Fibroblast of lung (primary cell): ENCODE data around the gene TRIM74. TPM values are rescaled to one million over a fixed set of nuclear protein-coding genes. Genes with fewer than 3 reads are reported as not detected.
A peak's percentile ranks its signal among the peaks of the same experiment; 100 is the strongest.
"Not testable (repeated sequence)": the region's sequence is repeated elsewhere in the genome, so short reads cannot be mapped to it uniquely, and the experiment has no call there.

Experiments used
- DNase-seq, 2 donors: peaks; one replicate each; pipeline versions ENCODE4 v3.0.0 to v3.0.0-alpha.2; 2010; ENCODE audit warnings: low read depth in 2 of 2
- H2AFZ ChIP-seq: 2 replicates; pipeline ENCODE4 v1.5.1; 2012; ENCODE audit warnings: low read length, control low read depth, inconsistent platforms
- H3K27ac ChIP-seq: 2 replicates; pipeline ENCODE4 v1.5.1; 2011; ENCODE audit warnings: low read length, control low read depth; ENCODE audit not compliant: insufficient read depth
- H3K27me3 ChIP-seq: 2 replicates; pipeline ENCODE4 v1.5.1; 2011; ENCODE audit warnings: mild to moderate bottlenecking, low read length; ENCODE audit not compliant: control insufficient read depth, insufficient read depth
- H3K36me3 ChIP-seq: 2 replicates; pipeline ENCODE4 v1.5.1; 2011; ENCODE audit warnings: low read length; ENCODE audit not compliant: control insufficient read depth, insufficient read depth
- H3K4me1 ChIP-seq: 2 replicates; pipeline ENCODE4 v1.5.1; 2011; ENCODE audit warnings: low read length; ENCODE audit not compliant: control insufficient read depth, insufficient read depth; ENCODE audit errors: extremely low read depth
- H3K4me2 ChIP-seq: 2 replicates; pipeline ENCODE4 v1.5.1; 2011; ENCODE audit warnings: low read length, control low read depth; ENCODE audit not compliant: insufficient read depth; ENCODE audit errors: extremely low read depth
- H3K4me3 ChIP-seq, 4 experiments: fragments of 200-600 bp in 1 of 4; sonication (generic) in 1 of 4; replicated peaks in 1 of 4; 2 replicates each; pipeline ENCODE4 v1.5.1; 2011 to 2016; ENCODE audit warnings: low read length in 4 of 4, low read depth in 3 of 4, mild to moderate bottlenecking in 3 of 4, control low read depth in 2 of 4, inconsistent platforms in 1 of 4, mixed read lengths in 1 of 4; ENCODE audit not compliant: insufficient read depth in 1 of 4; ENCODE audit errors: control extremely low read depth in 1 of 4
- H3K79me2 ChIP-seq: 2 replicates; pipeline ENCODE4 v1.5.1; 2012; ENCODE audit warnings: mild to moderate bottlenecking, low read length, inconsistent platforms; ENCODE audit not compliant: control insufficient read depth, insufficient read depth
- H3K9ac ChIP-seq: 2 replicates; pipeline ENCODE4 v1.5.1; 2011; ENCODE audit warnings: mild to moderate bottlenecking, low read length, control low read depth; ENCODE audit not compliant: insufficient read depth
- H3K9me3 ChIP-seq: 2 replicates; pipeline ENCODE4 v1.5.1; 2012; ENCODE audit warnings: low read depth, low read length; ENCODE audit not compliant: control insufficient read depth, insufficient read depth
- H4K20me1 ChIP-seq: 2 replicates; pipeline ENCODE4 v1.5.1; 2011; ENCODE audit warnings: low read length; ENCODE audit not compliant: control insufficient read depth, insufficient read depth; ENCODE audit errors: extremely low read depth
- polyA minus RNA-seq: library from RNA; depleted of rRNA, polyadenylated mRNA; stranded (reverse); fragments of >200 nt; gene quantifications from 2 replicates; pipeline ENCODE4 v1.2.3, GENCODE V29; 2011; ENCODE audit warnings: low replicate concordance
- polyA plus RNA-seq, 2 donors: library from polyadenylated mRNA; depleted of rRNA in 1 of 2; stranded (reverse) in 1 of 2; unstranded in 1 of 2; fragments of >200 nt; gene quantifications; 2 replicates each; pipeline ENCODE4 v1.2.1, GENCODE V29; 2011 to 2012; ENCODE audit warnings: missing spikeins in 1 of 2
- total RNA-seq: library from RNA; depleted of rRNA; stranded (reverse); fragments of >200 nt; gene quantifications from 2 replicates; pipeline ENCODE4 v1.2.1, GENCODE V29; 2014

Gene TRIM74
- total RNA-seq, result not detected in 2 replicates
- polyA plus RNA-seq, result not detected in 2 replicates
- polyA plus RNA-seq (2012), result not detected in 2 replicates
- not detected in 2 replicates for polyA minus RNA-seq

DNA sequence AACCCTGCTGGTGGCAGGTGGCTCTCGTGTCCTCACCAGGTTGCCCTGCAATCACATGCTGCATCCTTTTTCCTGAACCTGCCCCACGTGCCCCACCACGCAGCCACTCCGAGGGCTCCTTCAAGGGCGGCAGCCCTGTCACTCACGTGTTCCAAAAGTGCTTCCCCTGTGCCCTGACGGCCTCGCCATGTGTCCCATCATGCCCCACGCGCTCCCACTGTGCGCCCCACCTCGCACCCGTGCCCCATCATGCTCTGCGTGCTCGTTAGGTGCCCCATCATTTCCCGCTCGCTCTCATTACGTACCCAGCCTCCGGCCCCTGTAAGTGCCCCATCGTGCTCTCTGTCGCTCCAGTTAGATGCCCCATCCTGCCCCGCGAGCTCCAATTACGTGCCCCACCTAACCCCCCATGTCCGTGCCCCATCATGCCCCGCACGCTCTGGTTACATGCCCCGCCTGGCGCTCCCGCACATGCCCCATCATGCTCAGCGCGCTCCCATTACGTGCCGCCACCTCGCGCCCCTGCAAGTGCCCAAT is at the start of gene TRIM74:
TRIM74 (minus strand) TSS at position 487 of the 537 bp plus-strand sequence. CDS start 3,309 bp downstream, outside the sequence.
- H3K4me2 ChIP-seq, H3K27me3 ChIP-seq, H3K4me3 ChIP-seq, H3K9ac ChIP-seq, H3K79me2 ChIP-seq, H3K27ac ChIP-seq, H4K20me1 ChIP-seq, H2AFZ ChIP-seq, H3K36me3 ChIP-seq, DNase-seq, H3K9me3 ChIP-seq, H3K4me1 ChIP-seq: not testable (repeated sequence)

DNA sequence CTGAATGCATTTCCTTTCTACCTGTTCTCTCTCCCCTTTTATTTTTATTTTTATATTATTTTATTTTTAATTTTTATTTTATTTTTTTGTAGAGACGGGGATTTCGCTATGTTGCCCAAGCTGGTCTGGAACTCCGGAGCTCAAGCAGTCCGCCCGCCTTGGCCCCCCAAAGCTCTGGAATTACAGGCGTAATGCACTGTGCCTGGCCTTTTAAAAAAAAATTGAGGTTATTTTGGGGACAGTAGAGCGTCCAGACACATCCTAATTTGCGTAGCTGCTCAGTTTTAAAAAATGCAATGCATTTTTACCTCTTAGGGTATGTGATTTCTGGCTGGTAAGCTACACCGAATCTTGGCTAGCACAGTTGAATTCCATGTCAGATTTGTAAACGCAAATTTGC is 37.2 kb upstream of the TRIM74 start:
- H3K4me3 ChIP-seq, result peak overlapping the region; percentile 21 to 55 (median 38)
- not testable (repeated sequence) for H3K4me1 ChIP-seq, H3K9me3 ChIP-seq, H3K36me3 ChIP-seq, H3K27me3 ChIP-seq, H3K79me2 ChIP-seq, H3K9ac ChIP-seq, H2AFZ ChIP-seq, H3K27ac ChIP-seq, H4K20me1 ChIP-seq
- peak in 1 of 2 donors; percentile 11 for DNase-seq
- H3K4me2 ChIP-seq, result peak overlapping the region; percentile 48

DNA sequence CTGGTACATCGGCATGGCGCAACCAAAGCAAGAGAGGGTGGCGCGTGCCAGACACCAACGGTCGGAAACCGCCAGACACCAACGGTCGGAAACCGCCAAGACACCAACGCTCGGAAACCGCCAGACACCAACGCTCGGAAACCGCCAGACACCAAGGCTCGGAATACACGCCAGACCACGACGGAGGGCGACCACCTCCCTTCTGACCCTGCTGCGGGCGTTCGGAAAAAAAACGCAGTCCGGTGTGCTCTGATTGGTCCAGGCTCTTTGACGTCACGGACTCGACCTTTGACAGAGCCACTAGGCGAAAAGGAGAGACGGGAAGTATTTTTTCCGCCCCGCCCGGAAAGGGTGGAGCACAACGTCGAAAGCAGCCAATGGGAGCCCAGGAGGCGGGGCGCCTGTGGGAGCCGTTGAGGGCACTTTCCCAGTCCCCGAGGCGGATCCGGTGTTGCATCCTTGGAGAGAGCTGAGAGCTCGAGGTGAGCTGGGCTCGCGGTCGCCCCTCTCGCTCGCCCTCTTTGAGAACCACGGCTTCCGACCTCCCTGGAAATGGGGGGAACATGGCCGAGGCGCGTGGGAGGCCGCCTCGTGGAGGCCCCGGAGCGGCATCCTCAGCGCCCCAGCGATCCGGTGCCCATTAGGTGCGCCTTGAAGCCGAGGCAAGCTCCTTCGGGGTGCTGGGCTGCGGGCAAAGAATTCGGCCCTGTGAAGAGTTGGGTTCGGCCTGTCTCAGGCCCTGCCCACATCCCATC is 36.6 kb upstream of the TRIM74 start:
- Histone ChIP-seq H3K4me2 (peak overlapping the region; percentile 25), H3K27ac (peak overlapping the region; percentile 73), H3K4me3 (peak overlapping the region; percentile 44 to 60 (median 58)), H2AFZ (peak overlapping the region; percentile 81), H3K9ac (peak overlapping the region; percentile 85)
- DNase-seq, result peak; percentile 81 to 82
- H3K36me3 ChIP-seq, H3K27me3 ChIP-seq, H3K9me3 ChIP-seq, H3K79me2 ChIP-seq, H4K20me1 ChIP-seq, H3K4me1 ChIP-seq: not testable (repeated sequence)

DNA sequence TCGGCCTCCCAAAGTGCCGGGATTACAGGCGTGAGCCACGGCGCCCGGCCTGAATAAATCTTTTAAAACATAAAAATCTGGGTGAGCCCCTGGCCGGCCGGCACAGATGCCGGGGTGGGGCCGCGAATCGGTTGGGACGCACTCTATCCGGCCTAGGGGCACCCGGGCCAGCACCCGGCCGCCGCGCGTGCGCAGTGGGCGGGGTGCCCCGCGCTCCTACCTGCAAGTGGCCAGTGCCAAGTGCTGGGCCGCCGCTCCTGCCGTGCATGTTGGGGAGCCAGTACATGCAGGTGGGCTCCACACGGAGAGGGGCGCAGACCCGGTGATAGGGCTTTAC is 36.1 kb upstream of the TRIM74 start:
- not testable (repeated sequence) for H3K4me2 ChIP-seq
- H2AFZ ChIP-seq, result peak overlapping the region; percentile 81

DNA sequence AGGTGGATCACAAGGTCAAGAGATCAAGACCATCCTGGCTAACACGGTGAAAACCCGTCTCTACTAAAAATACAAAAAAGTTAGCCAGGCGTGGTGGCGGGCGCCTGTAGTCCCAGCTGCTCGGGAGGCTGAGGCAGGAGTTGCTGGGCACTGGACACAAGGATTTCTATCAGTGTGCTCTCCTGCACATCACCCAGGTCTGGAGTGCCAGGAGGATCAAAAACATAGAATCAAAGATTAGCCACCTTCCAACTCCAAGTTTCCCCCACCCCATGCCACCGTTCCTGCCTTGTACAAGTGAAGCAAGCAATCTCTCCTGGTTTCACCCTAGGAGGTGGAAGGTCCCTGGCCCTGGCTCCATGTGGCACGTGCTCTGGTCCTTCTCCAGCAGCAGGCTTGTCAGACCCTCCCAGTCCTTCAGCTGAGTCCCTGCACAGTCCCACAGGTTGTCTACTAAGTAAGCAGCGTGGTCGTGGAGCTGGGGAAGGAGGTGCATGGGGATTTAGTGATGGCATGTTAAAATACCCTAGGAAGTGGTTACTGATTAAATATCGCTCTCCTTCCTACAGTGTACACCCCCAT is 28.7 kb upstream of the TRIM74 start:
- not testable (repeated sequence) for H3K79me2 ChIP-seq, H3K4me3 ChIP-seq, H3K4me1 ChIP-seq

More for the DNA sequence above, 36.1 kb upstream of the TRIM74 start:
- not testable (repeated sequence) for H3K27me3 ChIP-seq, H4K20me1 ChIP-seq, DNase-seq, H3K9me3 ChIP-seq, H3K79me2 ChIP-seq, H3K36me3 ChIP-seq, H3K4me1 ChIP-seq
- peak overlapping the region; percentile 73 for H3K27ac ChIP-seq
- H3K9ac ChIP-seq, result peak overlapping the region; percentile 84
- peak overlapping the region; percentile 34 to 60 (median 52) for H3K4me3 ChIP-seq

DNA sequence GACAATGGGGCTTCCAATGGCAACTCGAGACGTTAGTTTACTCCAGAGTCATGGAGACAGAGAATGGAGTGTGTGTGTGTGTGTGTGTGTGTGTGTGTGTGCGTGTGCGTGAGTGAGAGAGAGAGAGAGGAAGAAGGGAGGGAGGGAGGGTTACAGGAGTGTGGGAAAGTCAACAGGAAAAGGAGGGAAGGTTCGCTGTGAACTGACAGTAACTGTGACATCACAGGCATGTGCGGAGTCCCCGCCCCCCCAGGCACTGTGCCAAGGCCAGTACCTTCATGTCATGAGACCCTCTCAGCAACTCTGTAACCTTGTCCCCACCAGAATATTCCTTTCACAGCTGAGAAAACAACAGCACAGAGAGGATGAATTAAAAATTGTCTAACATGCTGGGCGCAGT is 28.2 kb upstream of the TRIM74 start:
- not testable (repeated sequence) for H3K27ac ChIP-seq, H3K4me1 ChIP-seq, H3K9ac ChIP-seq, H2AFZ ChIP-seq, H3K9me3 ChIP-seq, H3K4me2 ChIP-seq, H4K20me1 ChIP-seq, H3K79me2 ChIP-seq, H3K36me3 ChIP-seq, H3K4me3 ChIP-seq, DNase-seq, H3K27me3 ChIP-seq

More for the DNA sequence above, 28.7 kb upstream of the TRIM74 start:
- not testable (repeated sequence) for H2AFZ ChIP-seq, H3K9ac ChIP-seq, H3K9me3 ChIP-seq, H3K27ac ChIP-seq, H4K20me1 ChIP-seq, H3K4me2 ChIP-seq, H3K36me3 ChIP-seq, DNase-seq, H3K27me3 ChIP-seq
